Endothelial cell of umbilical vein (primary cell): ENCODE results near the gene TICAM2. TPM values are rescaled to one million over a fixed set of nuclear protein-coding genes. Genes with fewer than 3 reads are reported as not detected.
A peak's percentile ranks its signal among the peaks of the same experiment; 100 is the strongest.

Experiments
- Bru-seq: library from RNA; stranded (reverse); fragments of 400-500 nt; gene quantifications from one replicate; lab custom pipeline; 2021; lab: Mats Ljungman, UMichigan
- BruChase-seq, 2 experiments: library from RNA; stranded (reverse); fragments of 400-500 nt; gene quantifications; one replicate each; lab custom pipeline; 2021; lab: Mats Ljungman, UMichigan
- BruUV-seq: library from RNA; stranded (reverse); fragments of 400-500 nt; replicated peaks from 2 replicates; lab custom pipeline; 2021; lab: Mats Ljungman, UMichigan
- CTCF ChIA-PET: fragments of 300-600, 350-600 bp; sonication (Branson Sonifier 250); formaldehyde crosslinking; loops from one replicate; lab custom pipeline; 2021; ENCODE audit warnings: antibody characterized with exemption, inconsistent platforms; lab: Charles Lee
- POLR2A ChIA-PET: fragments of 300-600, 350-600 bp; sonication (Branson Sonifier 250); formaldehyde crosslinking; loops from one replicate; lab custom pipeline; 2021; ENCODE audit warnings: antibody characterized with exemption, inconsistent platforms; lab: Charles Lee
- DNase-seq: peaks from one replicate; pipeline ENCODE4 v3.0.0-alpha.2; 2011; ENCODE audit warnings: low read depth, low spot score
- FAIRE-seq: peaks from 2 replicates; lab custom pipeline; 2011; peaks lifted over from hg19 to GRCh38; lab: Jason Lieb, UNC
- H2AFZ ChIP-seq: 2 replicates; pipeline ENCODE4 v1.6.0; 2012; ENCODE audit warnings: low read depth, low read length, control low read depth, inconsistent platforms
- H3K27ac ChIP-seq: 2 replicates; pipeline ENCODE4 v1.5.1; 2011; ENCODE audit warnings: low read depth, mild to moderate bottlenecking, control low read depth, low read length, moderate library complexity; ENCODE audit not compliant: insufficient read depth
- H3K27me3 ChIP-seq, 2 experiments: 2 replicates each; pipeline versions ENCODE4 v1.6.0 to v1.6.1; 2011; ENCODE audit warnings: low read length in 2 of 2, mixed read lengths in 1 of 2; ENCODE audit not compliant: control insufficient read depth in 2 of 2, insufficient read depth in 2 of 2
- H3K36me3 ChIP-seq, 2 experiments: 2 replicates in 1 of 2; 3 replicates in 1 of 2; pipeline ENCODE4 v1.5.1; 2011; ENCODE audit warnings: low read length in 2 of 2, mild to moderate bottlenecking in 1 of 2, moderate library complexity in 1 of 2; ENCODE audit not compliant: control insufficient read depth in 2 of 2, insufficient read depth in 2 of 2; ENCODE audit errors: extremely low read depth in 1 of 2
- H3K4me1 ChIP-seq: 3 replicates; pipeline ENCODE4 v1.5.1; 2011; ENCODE audit warnings: mild to moderate bottlenecking, low read length; ENCODE audit not compliant: control insufficient read depth, insufficient read depth; ENCODE audit errors: extremely low read depth
- H3K4me2 ChIP-seq: 2 replicates; pipeline ENCODE4 v1.6.1; 2011; ENCODE audit warnings: low read length, control low read depth, mixed read lengths; ENCODE audit not compliant: insufficient read depth
- H3K4me3 ChIP-seq, 3 experiments: fragments of 200-600 bp in 1 of 3; sonication (generic), shearing (Covaris generic) in 1 of 3; replicated peaks in 1 of 3; 2 replicates each; pipeline ENCODE4 v1.5.1; 2011 to 2016; ENCODE audit warnings: control low read depth in 3 of 3, low read length in 3 of 3, mild to moderate bottlenecking in 2 of 3, inconsistent platforms in 1 of 3, low read depth in 1 of 3, moderate library complexity in 1 of 3; ENCODE audit not compliant: insufficient read depth in 1 of 3
- H3K79me2 ChIP-seq: 2 replicates; pipeline ENCODE4 v1.6.0; 2012; ENCODE audit warnings: low read length, inconsistent platforms; ENCODE audit not compliant: control insufficient read depth, insufficient read depth
- H3K9ac ChIP-seq: replicated peaks from 2 replicates; pipeline ENCODE3; 2011; ENCODE audit warnings: low read length, control low read depth; ENCODE audit not compliant: insufficient read depth; ENCODE audit errors: extremely low read depth
- H3K9me1 ChIP-seq: replicated peaks from 3 replicates; pipeline ENCODE4 v1.6.0; 2011; ENCODE audit warnings: mild to moderate bottlenecking, low read length; ENCODE audit not compliant: control insufficient read depth, insufficient read depth; ENCODE audit errors: extremely low read depth
- H3K9me3 ChIP-seq: replicated peaks from 2 replicates; pipeline ENCODE4 v1.5.1; 2012; ENCODE audit warnings: low read length, inconsistent platforms; ENCODE audit not compliant: control insufficient read depth, insufficient read depth
- H4K20me1 ChIP-seq: replicated peaks from 2 replicates; pipeline ENCODE3; 2011; ENCODE audit warnings: mild to moderate bottlenecking, low read length; ENCODE audit not compliant: control insufficient read depth, insufficient read depth; ENCODE audit errors: extremely low read depth
- EZH2 ChIP-seq: IDR thresholded peaks from 2 replicates; pipeline ENCODE4 v1.6.1; 2012; ENCODE audit warnings: borderline replicate concordance, low read depth, mild to moderate bottlenecking, moderate library complexity, low read length, inconsistent platforms; ENCODE audit not compliant: severe bottlenecking
- FOS ChIP-seq: IDR thresholded peaks from 2 replicates; pipeline ENCODE4 v1.6.1; 2011; ENCODE audit warnings: mild to moderate bottlenecking, low read length, moderate library complexity, borderline replicate concordance; ENCODE audit not compliant: insufficient read depth
- GATA2 ChIP-seq: IDR thresholded peaks from 2 replicates; pipeline ENCODE4 v1.7.0; 2011; ENCODE audit warnings: low read depth, mild to moderate bottlenecking, moderate library complexity, mixed read lengths, low read length; ENCODE audit not compliant: insufficient read length, insufficient read depth
- JUN ChIP-seq: IDR thresholded peaks from 2 replicates; pipeline ENCODE4 v1.6.1; 2011; ENCODE audit warnings: borderline replicate concordance, low read depth; ENCODE audit not compliant: insufficient read length, insufficient read depth
- MYC ChIP-seq: IDR thresholded peaks from one replicate; pipeline ENCODE4 v1.6.1; 2011; ENCODE audit warnings: mild to moderate bottlenecking, low read depth, low read length
- POLR2A ChIP-seq: IDR thresholded peaks from 2 replicates; pipeline ENCODE4 v1.6.1; 2012; ENCODE audit warnings: low read depth, mild to moderate bottlenecking, control low read depth, low read length
- POLR2AphosphoS5 ChIP-seq: IDR thresholded peaks from 2 replicates; pipeline ENCODE4 v1.6.1; 2012; ENCODE audit warnings: low read depth, mild to moderate bottlenecking, control low read depth, low read length, moderate library complexity; ENCODE audit not compliant: insufficient read depth
- dilution Hi-C: fragments of 300-500 bp; cut with MboI; formaldehyde crosslinking; loops from one replicate; pipeline ENCODE4 v1.15.0; 2019; ENCODE audit warnings: low sequenced_read_pairs; ENCODE audit not compliant: extremely low pct_ligation_motif_present
- intact Hi-C: fragments of 100-400 bp; cut with micrococcal nuclease; formaldehyde crosslinking; loops from one replicate; pipeline ENCODE4 v1.10.0; 2022
- long read RNA-seq: library from polyadenylated mRNA; stranded (forward); transcript quantifications from one replicate; pipeline ENCODE4 v2.0.0, GENCODE V29; 2021
- polyA minus RNA-seq, 3 experiments: library from RNA; depleted of rRNA, polyadenylated mRNA; stranded (reverse); fragments of >200 nt; gene quantifications; 1 replicate in 1 of 3; 2 replicates in 2 of 3; pipeline ENCODE4 v1.2.3, GENCODE V29; 2011
- polyA plus RNA-seq, 4 experiments: library from polyadenylated mRNA; depleted of rRNA in 3 of 4; stranded (reverse) in 3 of 4; unstranded in 1 of 4; fragments of >200 nt; gene quantifications; 2 replicates each; pipeline versions ENCODE4 v1.2.1 to v1.2.3, GENCODE V29; 2011 to 2012; ENCODE audit warnings: missing spikeins in 1 of 4
- total RNA-seq: library from RNA; stranded (reverse); gene quantifications from 2 replicates; pipeline ENCODE4 v1.2.3, GENCODE V29; 2021
- TF ChIP-seq, protein P1 (sequence below): IDR thresholded peaks from 2 replicates; pipeline ENCODE4 v1.6.1; 2011; ENCODE audit not compliant: insufficient read depth, insufficient read length
- TF ChIP-seq, protein P2 (sequence below), 2 donors: IDR thresholded peaks; 1 replicate in 1 of 2; 2 replicates in 1 of 2; pipeline ENCODE4 v1.5.1; 2011; ENCODE audit warnings: low read length in 2 of 2, mild to moderate bottlenecking in 2 of 2, moderate library complexity in 2 of 2, control low read depth in 1 of 2, inconsistent platforms in 1 of 2, low read depth in 1 of 2; ENCODE audit not compliant: insufficient read depth in 1 of 2; ENCODE audit errors: extremely low read depth in 1 of 2

The TICAM2 gene, protein sequence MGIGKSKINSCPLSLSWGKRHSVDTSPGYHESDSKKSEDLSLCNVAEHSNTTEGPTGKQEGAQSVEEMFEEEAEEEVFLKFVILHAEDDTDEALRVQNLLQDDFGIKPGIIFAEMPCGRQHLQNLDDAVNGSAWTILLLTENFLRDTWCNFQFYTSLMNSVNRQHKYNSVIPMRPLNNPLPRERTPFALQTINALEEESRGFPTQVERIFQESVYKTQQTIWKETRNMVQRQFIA
- total RNA-seq (3.2 and 3.5 TPM in 2 replicates), polyA plus RNA-seq (0.10 and 0.18 TPM in 2 replicates), polyA minus RNA-seq (0.13 TPM in 1 of 2 replicates, not detected in the other), Bru-seq, nascent RNA (percentile 59 among the genes with signal in this experiment), BruChase-seq, experiment 1, labeled RNA remaining after a 6-hour chase (percentile 67 among the genes with signal in this experiment), BruChase-seq, experiment 2, labeled RNA remaining after a 2-hour chase (percentile 68 among the genes with signal in this experiment)
- 0.06 and 0.30 TPM in 2 replicates for polyA plus RNA-seq (2011; cell fraction: cytosol; rRNA removed)
- polyA plus RNA-seq (2011; cell fraction: nucleus; rRNA removed) = 0.11 and 0.22 TPM in 2 replicates
- 1.3 and 2.5 TPM in 2 replicates for polyA plus RNA-seq (2012)
- not detected for polyA minus RNA-seq (2011; cell fraction: cytosol; rRNA and poly(A)+ RNA removed)
- 0.63 and 0.77 TPM in 2 replicates for polyA minus RNA-seq (2011; cell fraction: nucleus; rRNA and poly(A)+ RNA removed)
- long read RNA-seq, partial matches to known transcripts = 0 of 6 reads
- long read RNA-seq, other reads (novel, unspliced or antisense) = 3 of 6 reads

DNA sequence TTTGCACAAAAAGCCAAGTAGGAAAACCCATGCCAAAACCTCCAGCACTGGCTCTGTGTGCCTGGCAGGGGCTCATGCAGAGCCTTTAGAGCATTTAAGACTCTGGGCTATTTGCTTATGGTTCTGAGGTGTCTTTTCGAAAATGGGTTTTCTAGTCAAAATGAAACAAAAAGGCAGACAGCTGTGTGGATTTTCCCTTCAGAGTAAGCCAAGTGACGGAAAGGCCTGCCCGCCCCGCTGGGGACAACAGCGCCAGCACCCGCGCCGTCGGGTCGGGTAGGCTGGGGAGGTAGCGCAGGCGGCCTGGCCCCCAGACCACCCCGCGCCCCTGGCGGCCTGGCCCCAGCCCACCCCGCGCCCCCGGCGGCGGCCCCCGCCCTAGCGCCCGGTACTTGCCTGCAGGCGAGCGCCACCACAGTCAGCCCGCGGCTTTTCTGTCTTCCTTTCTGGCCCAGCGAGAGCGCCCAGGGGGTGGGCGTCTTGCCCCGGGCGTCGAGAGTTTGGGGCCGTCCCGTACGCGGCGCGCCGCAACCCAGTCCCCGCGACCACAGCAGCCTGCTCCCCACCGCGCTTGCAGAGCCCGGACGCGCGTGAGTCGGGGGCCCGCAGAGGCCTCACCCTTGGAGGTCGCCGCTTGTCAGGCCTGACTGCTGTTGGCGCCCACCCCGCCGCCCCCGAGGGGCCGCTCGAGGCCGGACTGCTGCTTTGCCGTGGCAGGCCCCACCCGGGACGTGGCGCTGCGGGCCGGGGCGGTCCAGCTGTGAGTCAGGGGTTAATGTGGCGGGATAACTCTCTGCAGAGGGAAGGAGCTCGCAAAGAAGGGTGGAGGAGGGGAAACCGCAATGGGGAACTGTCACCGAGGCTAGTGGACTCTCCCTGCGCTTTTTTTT lies at the start of gene TICAM2:
TSS of gene TICAM2 (minus strand) at position 779 of the 890 bp plus-strand sequence. CDS start 21,223 bp downstream, outside the sequence.
- peak; percentile 57 for DNase-seq
- Histone ChIP-seq H3K4me3 (peak within 1 kb of the TSS; percentile 55 to 88 (median 65)), H3K9ac (peak within 1 kb of the TSS; percentile 87), H3K36me3 (no peaks in the 10 kb centered on the region), H4K20me1 (no peaks in the 10 kb centered on the region), H3K79me2 (no peaks in the 10 kb centered on the region), H3K27me3 (no peaks in the 10 kb centered on the region), H2AFZ (peak within 1 kb of the TSS; percentile 79), H3K9me3 (no peaks in the 10 kb centered on the region), H3K9me1 (no peaks in the 10 kb centered on the region), H3K4me1 (peaks cover 16% of the 10 kb centered on the region), H3K27ac (peak within 1 kb of the TSS; percentile 67), H3K4me2 (peak within 1 kb of the TSS; percentile 95)
- intact Hi-C loops = loop anchor here (1.0 to 2.0 kb wide), 2 partner anchors 8 to 23 kb away; no protein-coding TSS in a partner anchor
- BruUV-seq = no TSS peak
- CTCF ChIA-PET = interaction anchor here (0.9 to 1.8 kb wide), 4 partner anchors 11 to 293 kb away, joined by 3 to 7 read pairs (median 6); no protein-coding TSS in a partner anchor
- dilution Hi-C loops = no loop called here
- no peak for FAIRE-seq
- POLR2A ChIA-PET = interaction anchor here (0.7 kb wide), 2 partner anchors 38 to 47 kb away, joined by 3 read pairs; no protein-coding TSS in a partner anchor
- no peak for TF ChIP-seq JUN
- TF ChIP-seq, protein P1, sequence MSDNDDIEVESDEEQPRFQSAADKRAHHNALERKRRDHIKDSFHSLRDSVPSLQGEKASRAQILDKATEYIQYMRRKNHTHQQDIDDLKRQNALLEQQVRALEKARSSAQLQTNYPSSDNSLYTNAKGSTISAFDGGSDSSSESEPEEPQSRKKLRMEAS = no peak
- TF ChIP-seq GATA2 = no peak
- no peak for TF ChIP-seq EZH2
- peak; percentile 32 for TF ChIP-seq POLR2AphosphoS5
- TF ChIP-seq, protein P2, sequence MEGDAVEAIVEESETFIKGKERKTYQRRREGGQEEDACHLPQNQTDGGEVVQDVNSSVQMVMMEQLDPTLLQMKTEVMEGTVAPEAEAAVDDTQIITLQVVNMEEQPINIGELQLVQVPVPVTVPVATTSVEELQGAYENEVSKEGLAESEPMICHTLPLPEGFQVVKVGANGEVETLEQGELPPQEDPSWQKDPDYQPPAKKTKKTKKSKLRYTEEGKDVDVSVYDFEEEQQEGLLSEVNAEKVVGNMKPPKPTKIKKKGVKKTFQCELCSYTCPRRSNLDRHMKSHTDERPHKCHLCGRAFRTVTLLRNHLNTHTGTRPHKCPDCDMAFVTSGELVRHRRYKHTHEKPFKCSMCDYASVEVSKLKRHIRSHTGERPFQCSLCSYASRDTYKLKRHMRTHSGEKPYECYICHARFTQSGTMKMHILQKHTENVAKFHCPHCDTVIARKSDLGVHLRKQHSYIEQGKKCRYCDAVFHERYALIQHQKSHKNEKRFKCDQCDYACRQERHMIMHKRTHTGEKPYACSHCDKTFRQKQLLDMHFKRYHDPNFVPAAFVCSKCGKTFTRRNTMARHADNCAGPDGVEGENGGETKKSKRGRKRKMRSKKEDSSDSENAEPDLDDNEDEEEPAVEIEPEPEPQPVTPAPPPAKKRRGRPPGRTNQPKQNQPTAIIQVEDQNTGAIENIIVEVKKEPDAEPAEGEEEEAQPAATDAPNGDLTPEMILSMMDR (IDR thresholded peaks at IDR 0.05; ENCODE audit: extremely low read depth in 1 of 2, insufficient read depth in 1 of 2, low read depth in 1 of 2, low read length in 2 of 2) = peak in 1 of 2 donors; percentile 37
- peak; percentile 34 for TF ChIP-seq POLR2A
- peak; percentile 30 for TF ChIP-seq FOS
- TF ChIP-seq MYC = no peak
